ENCODE data around the gene RIC1. TPM values are rescaled to one million over a fixed set of nuclear protein-coding genes. Genes with fewer than 3 reads are reported as not detected.

The RIC1 gene
- total and polyA plus RNA-seq, 2 of the 13 experiments (the other 11 are each of a cell fraction or from before 2014, with no cell fraction given), result 18.2 to 19.0 TPM

DNA sequence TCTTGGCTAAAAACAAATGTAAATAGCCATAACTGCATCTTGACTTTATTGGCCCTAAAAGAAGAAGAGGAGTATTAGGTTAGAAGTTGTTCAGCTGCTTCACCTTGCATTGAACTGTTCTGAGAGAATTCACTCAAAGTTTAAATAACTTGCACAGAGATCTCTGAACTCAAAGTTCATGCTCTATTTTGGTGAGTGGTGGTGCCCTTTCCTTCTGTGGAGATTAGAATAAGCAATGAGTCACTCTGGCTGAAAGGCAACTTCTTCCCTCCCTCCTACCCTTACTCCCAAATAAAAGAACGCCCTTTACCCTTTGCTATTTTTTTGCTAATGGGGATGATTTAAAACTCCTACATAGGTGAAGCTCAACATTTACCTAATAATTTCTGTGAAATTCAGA, 155.1 kb downstream of the RIC1 start (continued):
- TF ChIP-seq, protein P1, sequence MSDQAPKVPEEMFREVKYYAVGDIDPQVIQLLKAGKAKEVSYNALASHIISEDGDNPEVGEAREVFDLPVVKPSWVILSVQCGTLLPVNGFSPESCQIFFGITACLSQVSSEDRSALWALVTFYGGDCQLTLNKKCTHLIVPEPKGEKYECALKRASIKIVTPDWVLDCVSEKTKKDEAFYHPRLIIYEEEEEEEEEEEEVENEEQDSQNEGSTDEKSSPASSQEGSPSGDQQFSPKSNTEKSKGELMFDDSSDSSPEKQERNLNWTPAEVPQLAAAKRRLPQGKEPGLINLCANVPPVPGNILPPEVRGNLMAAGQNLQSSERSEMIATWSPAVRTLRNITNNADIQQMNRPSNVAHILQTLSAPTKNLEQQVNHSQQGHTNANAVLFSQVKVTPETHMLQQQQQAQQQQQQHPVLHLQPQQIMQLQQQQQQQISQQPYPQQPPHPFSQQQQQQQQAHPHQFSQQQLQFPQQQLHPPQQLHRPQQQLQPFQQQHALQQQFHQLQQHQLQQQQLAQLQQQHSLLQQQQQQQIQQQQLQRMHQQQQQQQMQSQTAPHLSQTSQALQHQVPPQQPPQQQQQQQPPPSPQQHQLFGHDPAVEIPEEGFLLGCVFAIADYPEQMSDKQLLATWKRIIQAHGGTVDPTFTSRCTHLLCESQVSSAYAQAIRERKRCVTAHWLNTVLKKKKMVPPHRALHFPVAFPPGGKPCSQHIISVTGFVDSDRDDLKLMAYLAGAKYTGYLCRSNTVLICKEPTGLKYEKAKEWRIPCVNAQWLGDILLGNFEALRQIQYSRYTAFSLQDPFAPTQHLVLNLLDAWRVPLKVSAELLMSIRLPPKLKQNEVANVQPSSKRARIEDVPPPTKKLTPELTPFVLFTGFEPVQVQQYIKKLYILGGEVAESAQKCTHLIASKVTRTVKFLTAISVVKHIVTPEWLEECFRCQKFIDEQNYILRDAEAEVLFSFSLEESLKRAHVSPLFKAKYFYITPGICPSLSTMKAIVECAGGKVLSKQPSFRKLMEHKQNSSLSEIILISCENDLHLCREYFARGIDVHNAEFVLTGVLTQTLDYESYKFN (CRISPR knock-in tag; conservative IDR thresholded peaks at IDR 0.05), result peak; percentile 40; the same call in 1 of the 2 replicates
- TF ChIP-seq ZMYM2 (CRISPR knock-in tag; IDR thresholded peaks at IDR 0.05) (no peak), CHD2 (IDR thresholded peaks at IDR 0.05; ENCODE audit: low read depth, low read length) (no peak), SAP130 (CRISPR knock-in tag; IDR thresholded peaks at IDR 0.05; ENCODE audit: low read depth) (peak; percentile 25; the same call in 1 of the 2 replicates), XRCC5 (optimal IDR thresholded peaks at IDR 0.05; ENCODE audit: low read length) (no peak), TAF1 (CRISPR knock-in tag; IDR thresholded peaks at IDR 0.05) (no peak), RAD51 (IDR thresholded peaks at IDR 0.05; ENCODE audit: borderline replicate concordance) (no peak), ZNF138 (CRISPR knock-in tag; IDR thresholded peaks at IDR 0.05; ENCODE audit: low read depth) (no peak), RBFOX2 (IDR thresholded peaks at IDR 0.05; ENCODE audit: low read depth, low read length) (no peak), ETV5 (CRISPR knock-in tag; IDR thresholded peaks at IDR 0.05; ENCODE audit: borderline replicate concordance) (no peak), RARA (CRISPR knock-in tag; IDR thresholded peaks at IDR 0.05) (peak; percentile 56), PPARG (CRISPR knock-in tag; conservative IDR thresholded peaks at IDR 0.05) (peak; percentile 73), ZNF562 (CRISPR knock-in tag; IDR thresholded peaks at IDR 0.05; ENCODE audit: borderline replicate concordance) (no peak), RFX5 (IDR thresholded peaks at IDR 0.05; ENCODE audit: low read depth, low read length) (no peak), KLF16 (CRISPR knock-in tag; IDR thresholded peaks at IDR 0.05) (no peak), ZNF879 (CRISPR knock-in tag; IDR thresholded peaks at IDR 0.05) (no peak), FOXO1 (CRISPR knock-in tag; IDR thresholded peaks at IDR 0.05) (no peak)
- TF ChIP-seq, protein P2, sequence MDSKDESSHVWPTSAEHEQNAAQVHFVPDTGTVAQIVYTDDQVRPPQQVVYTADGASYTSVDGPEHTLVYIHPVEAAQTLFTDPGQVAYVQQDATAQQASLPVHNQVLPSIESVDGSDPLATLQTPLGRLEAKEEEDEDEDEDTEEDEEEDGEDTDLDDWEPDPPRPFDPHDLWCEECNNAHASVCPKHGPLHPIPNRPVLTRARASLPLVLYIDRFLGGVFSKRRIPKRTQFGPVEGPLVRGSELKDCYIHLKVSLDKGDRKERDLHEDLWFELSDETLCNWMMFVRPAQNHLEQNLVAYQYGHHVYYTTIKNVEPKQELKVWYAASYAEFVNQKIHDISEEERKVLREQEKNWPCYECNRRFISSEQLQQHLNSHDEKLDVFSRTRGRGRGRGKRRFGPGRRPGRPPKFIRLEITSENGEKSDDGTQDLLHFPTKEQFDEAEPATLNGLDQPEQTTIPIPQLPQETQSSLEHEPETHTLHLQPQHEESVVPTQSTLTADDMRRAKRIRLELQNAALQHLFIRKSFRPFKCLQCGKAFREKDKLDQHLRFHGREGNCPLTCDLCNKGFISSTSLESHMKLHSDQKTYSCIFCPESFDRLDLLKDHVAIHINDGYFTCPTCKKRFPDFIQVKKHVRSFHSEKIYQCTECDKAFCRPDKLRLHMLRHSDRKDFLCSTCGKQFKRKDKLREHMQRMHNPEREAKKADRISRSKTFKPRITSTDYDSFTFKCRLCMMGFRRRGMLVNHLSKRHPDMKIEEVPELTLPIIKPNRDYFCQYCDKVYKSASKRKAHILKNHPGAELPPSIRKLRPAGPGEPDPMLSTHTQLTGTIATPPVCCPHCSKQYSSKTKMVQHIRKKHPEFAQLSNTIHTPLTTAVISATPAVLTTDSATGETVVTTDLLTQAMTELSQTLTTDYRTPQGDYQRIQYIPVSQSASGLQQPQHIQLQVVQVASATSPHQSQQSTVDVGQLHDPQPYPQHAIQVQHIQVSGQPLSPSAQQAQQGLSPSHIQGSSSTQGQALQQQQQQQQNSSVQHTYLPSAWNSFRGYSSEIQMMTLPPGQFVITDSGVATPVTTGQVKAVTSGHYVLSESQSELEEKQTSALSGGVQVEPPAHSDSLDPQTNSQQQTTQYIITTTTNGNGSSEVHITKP (CRISPR knock-in tag; IDR thresholded peaks at IDR 0.05; ENCODE audit: low read depth), result no peak
- TF ChIP-seq, protein P3, sequence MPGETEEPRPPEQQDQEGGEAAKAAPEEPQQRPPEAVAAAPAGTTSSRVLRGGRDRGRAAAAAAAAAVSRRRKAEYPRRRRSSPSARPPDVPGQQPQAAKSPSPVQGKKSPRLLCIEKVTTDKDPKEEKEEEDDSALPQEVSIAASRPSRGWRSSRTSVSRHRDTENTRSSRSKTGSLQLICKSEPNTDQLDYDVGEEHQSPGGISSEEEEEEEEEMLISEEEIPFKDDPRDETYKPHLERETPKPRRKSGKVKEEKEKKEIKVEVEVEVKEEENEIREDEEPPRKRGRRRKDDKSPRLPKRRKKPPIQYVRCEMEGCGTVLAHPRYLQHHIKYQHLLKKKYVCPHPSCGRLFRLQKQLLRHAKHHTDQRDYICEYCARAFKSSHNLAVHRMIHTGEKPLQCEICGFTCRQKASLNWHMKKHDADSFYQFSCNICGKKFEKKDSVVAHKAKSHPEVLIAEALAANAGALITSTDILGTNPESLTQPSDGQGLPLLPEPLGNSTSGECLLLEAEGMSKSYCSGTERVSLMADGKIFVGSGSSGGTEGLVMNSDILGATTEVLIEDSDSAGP (CRISPR knock-in tag; IDR thresholded peaks at IDR 0.05; ENCODE audit: borderline replicate concordance), result no peak
- TF ChIP-seq, protein P4, sequence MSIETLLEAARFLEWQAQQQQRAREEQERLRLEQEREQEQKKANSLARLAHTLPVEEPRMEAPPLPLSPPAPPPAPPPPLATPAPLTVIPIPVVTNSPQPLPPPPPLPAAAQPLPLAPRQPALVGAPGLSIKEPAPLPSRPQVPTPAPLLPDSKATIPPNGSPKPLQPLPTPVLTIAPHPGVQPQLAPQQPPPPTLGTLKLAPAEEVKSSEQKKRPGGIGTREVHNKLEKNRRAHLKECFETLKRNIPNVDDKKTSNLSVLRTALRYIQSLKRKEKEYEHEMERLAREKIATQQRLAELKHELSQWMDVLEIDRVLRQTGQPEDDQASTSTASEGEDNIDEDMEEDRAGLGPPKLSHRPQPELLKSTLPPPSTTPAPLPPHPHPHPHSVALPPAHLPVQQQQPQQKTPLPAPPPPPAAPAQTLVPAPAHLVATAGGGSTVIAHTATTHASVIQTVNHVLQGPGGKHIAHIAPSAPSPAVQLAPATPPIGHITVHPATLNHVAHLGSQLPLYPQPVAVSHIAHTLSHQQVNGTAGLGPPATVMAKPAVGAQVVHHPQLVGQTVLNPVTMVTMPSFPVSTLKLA (IDR thresholded peaks at IDR 0.05), result no peak
- TF ChIP-seq, protein P5, sequence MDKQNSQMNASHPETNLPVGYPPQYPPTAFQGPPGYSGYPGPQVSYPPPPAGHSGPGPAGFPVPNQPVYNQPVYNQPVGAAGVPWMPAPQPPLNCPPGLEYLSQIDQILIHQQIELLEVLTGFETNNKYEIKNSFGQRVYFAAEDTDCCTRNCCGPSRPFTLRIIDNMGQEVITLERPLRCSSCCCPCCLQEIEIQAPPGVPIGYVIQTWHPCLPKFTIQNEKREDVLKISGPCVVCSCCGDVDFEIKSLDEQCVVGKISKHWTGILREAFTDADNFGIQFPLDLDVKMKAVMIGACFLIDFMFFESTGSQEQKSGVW (CRISPR knock-in tag; IDR thresholded peaks at IDR 0.05; ENCODE audit: borderline replicate concordance), result no peak
